Measurements from ENCODE around the gene TLR7.
A peak's percentile ranks its signal among the peaks of the same experiment; 100 is the strongest.

DNA sequence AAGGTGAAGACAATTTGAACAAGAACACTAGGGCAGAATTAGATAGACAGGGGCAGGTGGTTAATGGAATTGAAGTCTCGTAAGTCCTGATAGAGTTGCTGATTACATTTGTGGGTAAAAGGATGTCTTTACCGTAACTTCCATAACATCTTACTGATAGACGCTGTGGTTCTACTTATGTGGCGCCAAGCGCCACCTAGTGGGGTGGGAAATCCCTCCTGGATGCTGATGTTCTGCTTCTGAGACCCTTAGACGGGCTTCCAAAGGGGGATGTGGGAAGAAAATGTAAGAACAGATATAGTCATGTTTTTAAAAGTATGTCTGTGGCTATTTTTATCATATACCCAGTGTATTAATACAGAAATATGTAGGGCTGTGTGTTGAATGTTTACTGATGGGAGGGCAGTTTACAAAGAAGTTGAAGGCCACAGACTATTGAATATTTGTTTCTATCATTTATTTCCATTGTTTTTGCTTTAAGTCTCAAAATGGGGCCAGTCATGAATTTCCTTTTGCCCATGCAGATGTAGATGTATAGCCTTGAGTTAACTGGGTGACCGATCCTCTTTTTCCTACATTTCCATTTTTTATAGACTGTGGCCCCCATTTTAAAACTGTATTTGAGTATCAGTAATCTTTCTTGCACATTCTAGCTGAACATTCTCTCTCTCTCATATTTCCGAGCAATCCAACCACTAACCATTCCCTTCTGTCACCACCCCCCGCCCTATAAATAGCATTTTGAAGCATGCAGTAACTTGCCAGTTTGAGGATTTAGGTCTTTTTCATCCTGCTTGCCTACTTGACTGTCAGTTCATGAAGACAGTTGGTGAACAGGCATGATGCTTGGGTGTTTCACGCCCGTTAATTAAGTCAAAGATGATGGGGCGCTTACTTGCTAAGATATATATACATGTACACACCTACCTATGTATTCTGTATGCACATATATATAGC lies 27.5 kb downstream of the TLR7 start:
- TF ChIP-seq, protein P1, sequence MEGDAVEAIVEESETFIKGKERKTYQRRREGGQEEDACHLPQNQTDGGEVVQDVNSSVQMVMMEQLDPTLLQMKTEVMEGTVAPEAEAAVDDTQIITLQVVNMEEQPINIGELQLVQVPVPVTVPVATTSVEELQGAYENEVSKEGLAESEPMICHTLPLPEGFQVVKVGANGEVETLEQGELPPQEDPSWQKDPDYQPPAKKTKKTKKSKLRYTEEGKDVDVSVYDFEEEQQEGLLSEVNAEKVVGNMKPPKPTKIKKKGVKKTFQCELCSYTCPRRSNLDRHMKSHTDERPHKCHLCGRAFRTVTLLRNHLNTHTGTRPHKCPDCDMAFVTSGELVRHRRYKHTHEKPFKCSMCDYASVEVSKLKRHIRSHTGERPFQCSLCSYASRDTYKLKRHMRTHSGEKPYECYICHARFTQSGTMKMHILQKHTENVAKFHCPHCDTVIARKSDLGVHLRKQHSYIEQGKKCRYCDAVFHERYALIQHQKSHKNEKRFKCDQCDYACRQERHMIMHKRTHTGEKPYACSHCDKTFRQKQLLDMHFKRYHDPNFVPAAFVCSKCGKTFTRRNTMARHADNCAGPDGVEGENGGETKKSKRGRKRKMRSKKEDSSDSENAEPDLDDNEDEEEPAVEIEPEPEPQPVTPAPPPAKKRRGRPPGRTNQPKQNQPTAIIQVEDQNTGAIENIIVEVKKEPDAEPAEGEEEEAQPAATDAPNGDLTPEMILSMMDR (IDR thresholded peaks at IDR 0.05) = peak; percentile 10 to 55 (median 46)
- TF ChIP-seq POLR2A (IDR thresholded peaks at IDR 0.05) = no peak

Measured in heart left ventricle (tissue), 13 donors.